H1 (cell line): ENCODE results near the gene DPF3. TPM values are rescaled to one million over a fixed set of nuclear protein-coding genes. Genes with fewer than 3 reads are reported as not detected.

Experiments
- CTCF ChIA-PET: fragments of 300-600 bp; sonication (Branson Sonifier 250); formaldehyde crosslinking; loops from one replicate; lab custom pipeline; 2021; ENCODE audit not compliant: partially characterized antibody; lab: Charles Lee
- POLR2A ChIA-PET: fragments of 300-600 bp; sonication (Branson Sonifier 250); formaldehyde crosslinking; loops from one replicate; lab custom pipeline; 2021; ENCODE audit warnings: inconsistent platforms; ENCODE audit not compliant: partially characterized antibody; lab: Charles Lee
- DNase-seq, 2 experiments: peaks; one replicate each; pipeline versions ENCODE4 v3.0.0 to v3.0.0-alpha.2; 2010 to 2022; ENCODE audit warnings: low spot score in 2 of 2, low read depth in 1 of 2, mixed read lengths in 1 of 2
- FAIRE-seq: peaks from 2 replicates; lab custom pipeline; 2011; peaks lifted over from hg19 to GRCh38; lab: Jason Lieb, UNC
- H2AFZ ChIP-seq: 2 replicates; pipeline ENCODE4 v1.8.1; 2012; ENCODE audit warnings: low read length, inconsistent platforms
- H2AK5ac ChIP-seq: 2 replicates; pipeline ENCODE4 v1.6.1; 2013; ENCODE audit warnings: low read depth, low read length
- H2BK120ac ChIP-seq: replicated peaks from 2 replicates; pipeline ENCODE3; 2013; ENCODE audit warnings: low read depth, low read length, inconsistent platforms
- H2BK12ac ChIP-seq: 2 replicates; pipeline ENCODE4 v1.6.1; 2013; ENCODE audit warnings: low read depth, low read length
- H2BK15ac ChIP-seq: 2 replicates; pipeline ENCODE4 v1.6.1; 2013; ENCODE audit warnings: low read length
- H2BK20ac ChIP-seq: 2 replicates; pipeline ENCODE4 v1.6.1; 2013; ENCODE audit warnings: low read length
- H2BK5ac ChIP-seq: 2 replicates; pipeline ENCODE4 v1.6.1; 2013; ENCODE audit warnings: low read depth, low read length
- H3K14ac ChIP-seq: 2 replicates; pipeline ENCODE4 v1.6.1; 2013; ENCODE audit warnings: inconsistent platforms; ENCODE audit not compliant: insufficient read length
- H3K18ac ChIP-seq: 2 replicates; pipeline ENCODE4 v1.6.1; 2013; ENCODE audit warnings: low read length; ENCODE audit errors: extremely low read depth
- H3K23ac ChIP-seq: 2 replicates; pipeline ENCODE4 v1.6.1; 2013; ENCODE audit warnings: inconsistent platforms; ENCODE audit not compliant: insufficient read length
- H3K23me2 ChIP-seq: 2 replicates; pipeline ENCODE4 v1.6.1; 2013; ENCODE audit warnings: low read depth, low read length
- H3K27ac ChIP-seq: 2 replicates; pipeline ENCODE4 v1.6.1; 2011; ENCODE audit warnings: low read depth, low read length, inconsistent platforms
- H3K27me3 ChIP-seq, 4 experiments: replicated peaks in 1 of 4; 1 replicate in 1 of 4; 2 replicates in 3 of 4; pipeline versions ENCODE4 v1.6.1 to v1.8.1; 2011 to 2013; ENCODE audit warnings: low read length in 3 of 4, mild to moderate bottlenecking in 3 of 4, inconsistent platforms in 2 of 4, mixed read lengths in 2 of 4, moderate library complexity in 1 of 4; ENCODE audit not compliant: control insufficient read depth in 3 of 4, insufficient read depth in 3 of 4; ENCODE audit errors: extremely low read depth in 1 of 4
- H3K36me3 ChIP-seq, 4 experiments: 2 replicates each; pipeline versions ENCODE4 v1.6.1 to v1.8.1; 2011 to 2013; ENCODE audit warnings: mild to moderate bottlenecking in 4 of 4, low read length in 3 of 4, moderate library complexity in 2 of 4, control low read depth in 1 of 4, inconsistent platforms in 1 of 4; ENCODE audit not compliant: insufficient read depth in 4 of 4, control insufficient read depth in 2 of 4
- H3K4ac ChIP-seq: replicated peaks from 2 replicates; pipeline ENCODE3; 2013; ENCODE audit warnings: low read length, low read depth, mixed read lengths, inconsistent platforms; ENCODE audit not compliant: insufficient read length
- H3K4me1 ChIP-seq, 4 experiments: replicated peaks in 1 of 4; 1 replicate in 1 of 4; 2 replicates in 3 of 4; pipeline versions ENCODE4 v1.6.1 to v1.8.1; 2011 to 2013; ENCODE audit warnings: low read length in 3 of 4, inconsistent platforms in 2 of 4, mixed read lengths in 1 of 4; ENCODE audit not compliant: insufficient read depth in 4 of 4, control insufficient read depth in 3 of 4
- H3K4me2 ChIP-seq, 2 experiments: 2 replicates each; pipeline versions ENCODE4 v1.6.1 to v1.8.1; 2011 to 2013; ENCODE audit warnings: low read depth in 2 of 2, low read length in 2 of 2, control low read depth in 1 of 2, inconsistent platforms in 1 of 2, mild to moderate bottlenecking in 1 of 2; ENCODE audit not compliant: insufficient read depth in 1 of 2
- H3K4me3 ChIP-seq, 4 experiments: fragments of 200-600, 300-600 bp in 1 of 4; sonication (generic), shearing (Covaris generic), sonication (Bioruptor Twin) in 1 of 4; 2 replicates each; pipeline versions ENCODE4 v1.5.1 to v1.8.1; 2011 to 2016; ENCODE audit warnings: low read length in 4 of 4, low read depth in 3 of 4, control low read depth in 2 of 4, inconsistent platforms in 2 of 4, mild to moderate bottlenecking in 2 of 4, mixed read lengths in 1 of 4, moderate library complexity in 1 of 4; ENCODE audit not compliant: insufficient read depth in 2 of 4; ENCODE audit errors: extremely low read depth in 1 of 4
- H3K56ac ChIP-seq: replicated peaks from 2 replicates; pipeline ENCODE3; 2013; ENCODE audit warnings: low read depth, mild to moderate bottlenecking, mixed read lengths, low read length, inconsistent platforms; ENCODE audit not compliant: insufficient read length
- H3K79me1 ChIP-seq: 2 replicates; pipeline ENCODE4 v1.6.1; 2013; ENCODE audit warnings: low read depth, low read length, control low read depth
- H3K79me2 ChIP-seq, 2 experiments: 2 replicates each; pipeline versions ENCODE4 v1.6.1 to v1.8.1; 2012 to 2013; ENCODE audit warnings: low read length in 2 of 2, mild to moderate bottlenecking in 2 of 2, inconsistent platforms in 1 of 2; ENCODE audit not compliant: insufficient read depth in 2 of 2, control insufficient read depth in 1 of 2
- H3K9ac ChIP-seq, 4 experiments: replicated peaks in 1 of 4; 1 replicate in 1 of 4; 2 replicates in 3 of 4; pipeline versions ENCODE4 v1.6.1 to v1.8.1; 2011 to 2013; ENCODE audit warnings: low read depth in 3 of 4, low read length in 3 of 4, control low read depth in 2 of 4, mild to moderate bottlenecking in 2 of 4, moderate library complexity in 2 of 4, inconsistent platforms in 1 of 4; ENCODE audit errors: extremely low read depth in 1 of 4
- H3K9me3 ChIP-seq, 2 experiments: 2 replicates each; pipeline versions ENCODE4 v1.6.1 to v1.8.1; 2012 to 2013; ENCODE audit warnings: mild to moderate bottlenecking in 2 of 2, moderate library complexity in 2 of 2, control low read depth in 1 of 2, inconsistent platforms in 1 of 2, low read depth in 1 of 2, low read length in 1 of 2, mixed read lengths in 1 of 2; ENCODE audit not compliant: insufficient read depth in 2 of 2
- H4K20me1 ChIP-seq, 2 experiments: replicated peaks in 1 of 2; 2 replicates each; pipeline versions ENCODE3 to v1.8.1; 2011 to 2013; ENCODE audit warnings: inconsistent platforms in 2 of 2, low read length in 2 of 2, mild to moderate bottlenecking in 1 of 2; ENCODE audit not compliant: insufficient read depth in 2 of 2, control insufficient read depth in 1 of 2
- H4K5ac ChIP-seq: 2 replicates; pipeline ENCODE4 v1.6.1; 2013; ENCODE audit warnings: low read length, low read depth, mixed read lengths, inconsistent platforms; ENCODE audit not compliant: insufficient read length
- H4K8ac ChIP-seq: 2 replicates; pipeline ENCODE4 v1.8.0; 2013; ENCODE audit warnings: mild to moderate bottlenecking, moderate library complexity, low read length, inconsistent platforms; ENCODE audit not compliant: insufficient read depth; ENCODE audit errors: extremely low read depth
- H4K91ac ChIP-seq: replicated peaks from 2 replicates; pipeline ENCODE3; 2013; ENCODE audit warnings: low read length, mixed read lengths, inconsistent platforms; ENCODE audit not compliant: insufficient read length
- ASH2L ChIP-seq: fragments of 200-600, 300-600 bp; sonication (generic); IDR thresholded peaks from one replicate; pipeline ENCODE4 v1.7.1; 2017; ENCODE audit warnings: low read length
- KDM1A ChIP-seq: fragments of 200-600, 300-600 bp; sonication (generic); IDR thresholded peaks from 2 replicates; pipeline ENCODE4 v1.7.1; 2016; ENCODE audit warnings: mild to moderate bottlenecking, low read length, borderline replicate concordance
- KDM4A ChIP-seq: IDR thresholded peaks from one replicate; pipeline ENCODE4 v1.7.1; 2012; ENCODE audit warnings: low read depth, mild to moderate bottlenecking, moderate library complexity, low read length, inconsistent platforms; ENCODE audit not compliant: severe bottlenecking
- ZNF274 ChIP-seq: IDR thresholded peaks from 2 replicates; pipeline ENCODE4 v1.7.0; 2012; ENCODE audit warnings: low read length, borderline replicate concordance; ENCODE audit errors: extremely low read depth
- WGBS, 2 experiments: shearing (Covaris generic) in 1 of 2; methylation state at CpG; one replicate each; pipeline versions ENCODE4 v1.1.6 to v1.1.7; 2013 to 2015; ENCODE audit warnings: low lambda C conversion rate in 2 of 2, mixed read lengths in 2 of 2, inconsistent platforms in 1 of 2, low coverage in 1 of 2, missing lambda C conversion rate in 1 of 2; ENCODE audit not compliant: insufficient replicate concordance in 2 of 2, insufficient coverage in 1 of 2, insufficient read length in 1 of 2; ENCODE audit errors: extremely low coverage in 1 of 2, missing lambda C conversion rate in 1 of 2; 5-methylcytosine and 5-hydroxymethylcytosine counted together
- polyA plus RNA-seq, 7 experiments: library from polyadenylated mRNA; depleted of rRNA in 3 of 7; stranded (reverse) in 5 of 7; unstranded in 2 of 7; fragments of >200 nt in 5 of 7; fragments of 200-250 nt in 2 of 7; gene quantifications; 1 replicate in 5 of 7; 2 replicates in 1 of 7; 4 replicates in 1 of 7; pipeline versions ENCODE4 v1.2.1 to v1.2.3, GENCODE V29; 2011 to 2013; ENCODE audit warnings: missing spikeins in 2 of 7, mixed read lengths in 2 of 7
- total RNA-seq: library from RNA; stranded (reverse); fragmentation: NEBNext Ultra II Directional; extraction: Animal tissue kit (Norgen Biotek cat#: 25700); gene quantifications from 2 replicates; pipeline ENCODE4 v1.2.1, GENCODE V29; 2021
- TF ChIP-seq, protein P1 (sequence below): IDR thresholded peaks from 2 replicates; pipeline ENCODE4 v1.6.1; 2012; ENCODE audit warnings: inconsistent platforms
- TF ChIP-seq, protein P2 (sequence below): IDR thresholded peaks from 2 replicates; pipeline ENCODE4 v1.6.1; 2011; ENCODE audit warnings: low read length, improper control_type of control experiment

Gene DPF3
- total and polyA plus RNA-seq, 2 of the 8 experiments (the other 6 are each of a cell fraction or from before 2014, with no cell fraction given), result 0.19 TPM; not detected in 1

DNA sequence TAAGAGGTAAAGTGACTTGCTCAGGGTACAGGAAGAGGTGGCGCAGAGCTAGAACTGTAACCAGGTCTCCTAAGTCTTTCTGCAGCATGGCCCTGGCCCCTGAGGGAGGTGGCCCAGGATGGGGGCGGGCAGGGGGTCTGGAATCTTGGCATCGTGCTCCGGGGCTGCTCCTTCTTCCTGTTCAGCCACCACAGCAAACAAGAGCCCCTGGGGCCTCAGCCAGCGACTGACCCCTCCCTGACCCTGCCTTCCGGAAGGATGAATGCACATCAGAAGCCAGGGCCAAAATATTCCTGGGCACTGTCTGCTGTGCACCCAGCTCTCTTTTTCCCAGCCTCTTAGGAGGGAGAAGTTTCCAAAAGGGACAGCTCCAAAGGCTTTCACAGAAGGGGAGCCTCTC lies 242.8 kb downstream of the DPF3 start:
- Histone ChIP-seq H3K14ac (no peak overlapping the region), H4K20me1 (no peaks in the 10 kb centered on the region), H2BK5ac (no peak overlapping the region), H3K23ac (no peak overlapping the region), H2BK120ac (no peak overlapping the region), H3K4me1 (no peaks in the 10 kb centered on the region), H3K56ac (no peak overlapping the region), H3K36me3 (no peaks in the 10 kb centered on the region), H2AFZ (no peak overlapping the region), H2AK5ac (no peak overlapping the region), H4K5ac (no peak overlapping the region), H3K4me2 (no peak overlapping the region), H3K4me3 (no peak overlapping the region), H3K27me3 (no peaks in the 10 kb centered on the region; a peak in 1 of 7 replicates), H2BK15ac (no peak overlapping the region), H4K91ac (no peak overlapping the region), H3K23me2 (no peaks in the 10 kb centered on the region; the same call in 1 of the 2 replicates), H2BK12ac (no peak overlapping the region), H4K8ac (no peak overlapping the region), H3K4ac (no peak overlapping the region), H3K9me3 (no peaks in the 10 kb centered on the region), H3K79me1 (no peaks in the 10 kb centered on the region), H3K9ac (no peak overlapping the region), H3K27ac (no peak overlapping the region), H3K18ac (no peak overlapping the region), H3K79me2 (no peaks in the 10 kb centered on the region), H2BK20ac (no peak overlapping the region)
- FAIRE-seq, result no peak
- ChIA-PET POLR2A (no interaction called here), CTCF (interaction anchor here (1.3 to 1.4 kb wide), 2 partner anchors 13 to 254 kb away, joined by 4 read pairs; no protein-coding TSS in a partner anchor)
- peak in 1 of 2 experiments; percentile 22 for DNase-seq
- 97% methylated on average over 6 of the region's 6 CpGs; no CpG with 5 or more reads in 1 of the 2 experiments for WGBS, 2 experiments
- no peak for TF ChIP-seq ZNF274
- TF ChIP-seq, protein P1, sequence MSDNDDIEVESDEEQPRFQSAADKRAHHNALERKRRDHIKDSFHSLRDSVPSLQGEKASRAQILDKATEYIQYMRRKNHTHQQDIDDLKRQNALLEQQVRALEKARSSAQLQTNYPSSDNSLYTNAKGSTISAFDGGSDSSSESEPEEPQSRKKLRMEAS, result no peak
- no peak for TF ChIP-seq ASH2L
- TF ChIP-seq KDM4A, result no peak
- TF ChIP-seq KDM1A, result no peak
- TF ChIP-seq, protein P2, sequence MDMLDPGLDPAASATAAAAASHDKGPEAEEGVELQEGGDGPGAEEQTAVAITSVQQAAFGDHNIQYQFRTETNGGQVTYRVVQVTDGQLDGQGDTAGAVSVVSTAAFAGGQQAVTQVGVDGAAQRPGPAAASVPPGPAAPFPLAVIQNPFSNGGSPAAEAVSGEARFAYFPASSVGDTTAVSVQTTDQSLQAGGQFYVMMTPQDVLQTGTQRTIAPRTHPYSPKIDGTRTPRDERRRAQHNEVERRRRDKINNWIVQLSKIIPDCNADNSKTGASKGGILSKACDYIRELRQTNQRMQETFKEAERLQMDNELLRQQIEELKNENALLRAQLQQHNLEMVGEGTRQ, result no peak
